Measurements from ENCODE around the gene CLIC3.

DNA sequence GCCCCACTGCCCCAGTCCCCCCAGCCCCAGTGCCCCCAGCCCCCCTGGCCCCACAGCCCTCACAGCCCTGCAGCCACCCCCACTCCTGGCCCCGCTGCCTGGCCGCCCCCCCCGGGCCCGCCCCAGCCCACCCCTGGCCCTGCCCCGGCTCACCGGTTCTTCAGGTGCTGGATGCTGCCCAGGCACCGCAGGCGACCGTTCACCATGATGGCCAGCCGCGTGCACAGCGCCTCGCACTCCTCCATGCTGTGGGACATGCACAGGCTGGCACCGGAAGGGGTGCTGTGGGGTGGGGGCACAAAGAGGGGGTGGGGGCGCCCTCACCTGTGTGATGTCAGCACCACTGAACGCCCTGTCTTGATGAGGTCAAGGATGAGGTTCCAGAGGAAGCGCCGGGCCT is 12.8 kb upstream of the CLIC3 start:
- TF ChIP-seq, protein P1, sequence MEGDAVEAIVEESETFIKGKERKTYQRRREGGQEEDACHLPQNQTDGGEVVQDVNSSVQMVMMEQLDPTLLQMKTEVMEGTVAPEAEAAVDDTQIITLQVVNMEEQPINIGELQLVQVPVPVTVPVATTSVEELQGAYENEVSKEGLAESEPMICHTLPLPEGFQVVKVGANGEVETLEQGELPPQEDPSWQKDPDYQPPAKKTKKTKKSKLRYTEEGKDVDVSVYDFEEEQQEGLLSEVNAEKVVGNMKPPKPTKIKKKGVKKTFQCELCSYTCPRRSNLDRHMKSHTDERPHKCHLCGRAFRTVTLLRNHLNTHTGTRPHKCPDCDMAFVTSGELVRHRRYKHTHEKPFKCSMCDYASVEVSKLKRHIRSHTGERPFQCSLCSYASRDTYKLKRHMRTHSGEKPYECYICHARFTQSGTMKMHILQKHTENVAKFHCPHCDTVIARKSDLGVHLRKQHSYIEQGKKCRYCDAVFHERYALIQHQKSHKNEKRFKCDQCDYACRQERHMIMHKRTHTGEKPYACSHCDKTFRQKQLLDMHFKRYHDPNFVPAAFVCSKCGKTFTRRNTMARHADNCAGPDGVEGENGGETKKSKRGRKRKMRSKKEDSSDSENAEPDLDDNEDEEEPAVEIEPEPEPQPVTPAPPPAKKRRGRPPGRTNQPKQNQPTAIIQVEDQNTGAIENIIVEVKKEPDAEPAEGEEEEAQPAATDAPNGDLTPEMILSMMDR (IDR thresholded peaks at IDR 0.05; ENCODE audit: insufficient read depth, low read length, poor library complexity, severe bottlenecking) = no peak
- TF ChIP-seq EZH2phosphoT487 (conservative IDR thresholded peaks at IDR 0.05; ENCODE audit: low read length) = no peak

Data from SU-DHL-6 (cell line).